ENCODE measurements around the gene SLC16A10.

- no peak for TF ChIP-seq POLR2A (IDR thresholded peaks at IDR 0.05; ENCODE audit: low read depth, low read length)
- TF ChIP-seq POLR2AphosphoS5 (IDR thresholded peaks at IDR 0.05; ENCODE audit: low read depth, low read length): no peak
Measured at GRCh38 chr6:111080698-111081097, 6.6 kb upstream of the SLC16A10 start.
